Thyroid gland (tissue), 4 donors: ENCODE measurements around the gene MCAT.

Experiments used
- CTCF ChIP-seq, 6 experiments: fragments of 200-600 bp in 3 of 6; fragments of 450-650 bp in 3 of 6; sonication (generic) in 3 of 6; IDR thresholded peaks; one replicate each; pipeline ENCODE4 v1.5.1; 2016 to 2019; ENCODE audit warnings: antibody characterized with exemption in 6 of 6, mild to moderate bottlenecking in 2 of 6, inconsistent platforms in 1 of 6, moderate library complexity in 1 of 6
- POLR2A ChIP-seq, 2 donors: fragments of 450-650 bp; IDR thresholded peaks; one replicate each; pipeline ENCODE4 v1.6.1; 2017; ENCODE audit warnings: antibody characterized with exemption in 2 of 2, mild to moderate bottlenecking in 2 of 2, moderate library complexity in 1 of 2

- TF ChIP-seq CTCF (IDR thresholded peaks at IDR 0.05): no peak
- no peak for TF ChIP-seq POLR2A (IDR thresholded peaks at IDR 0.05)
These were observed 57.3 kb downstream of the MCAT start for GRCh38 chr22:43085658-43086606.
